HG03432 (cell line): ENCODE results near the gene SHISA4.

Source experiments
- ATAC-seq: cut with Tn5 transposase; IDR thresholded peaks from one replicate; pipeline ENCODE4 v1.9.1; 2021; ENCODE audit warnings: mild to moderate bottlenecking, moderate library complexity; ENCODE audit not compliant: unreplicated experiment

SHISA4 gene

DNA sequence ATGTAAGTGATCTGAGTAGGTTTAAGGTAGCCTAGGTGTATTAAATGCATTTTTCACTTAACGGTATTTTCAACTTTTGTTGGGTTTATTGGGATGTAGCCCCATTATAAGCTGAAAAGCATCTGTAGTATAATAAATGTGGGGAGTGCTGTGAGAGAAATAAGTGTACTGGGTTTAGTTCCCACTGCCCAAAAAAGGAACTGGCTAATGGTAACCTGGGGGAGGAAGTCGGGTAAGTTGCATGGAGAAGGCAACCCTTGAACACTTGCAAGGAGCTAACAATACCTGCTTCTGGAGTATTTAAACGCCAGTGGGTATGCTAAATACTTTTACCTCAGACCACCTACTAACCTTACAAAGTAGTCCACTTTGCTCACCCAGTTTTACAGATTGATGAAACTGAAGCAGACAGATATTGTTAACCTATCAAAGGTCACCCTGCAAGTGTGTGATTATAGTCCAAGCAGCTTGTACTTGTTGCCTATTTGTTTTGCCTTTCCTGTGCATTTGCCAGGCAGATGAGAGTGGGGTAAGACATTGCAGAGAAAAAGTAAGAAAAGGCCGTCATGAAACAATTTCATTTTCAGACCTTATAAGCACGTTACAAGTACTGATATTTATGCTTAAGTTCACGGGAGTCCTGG is 7.6 kb upstream of the SHISA4 start:
- no peak for ATAC-seq

DNA sequence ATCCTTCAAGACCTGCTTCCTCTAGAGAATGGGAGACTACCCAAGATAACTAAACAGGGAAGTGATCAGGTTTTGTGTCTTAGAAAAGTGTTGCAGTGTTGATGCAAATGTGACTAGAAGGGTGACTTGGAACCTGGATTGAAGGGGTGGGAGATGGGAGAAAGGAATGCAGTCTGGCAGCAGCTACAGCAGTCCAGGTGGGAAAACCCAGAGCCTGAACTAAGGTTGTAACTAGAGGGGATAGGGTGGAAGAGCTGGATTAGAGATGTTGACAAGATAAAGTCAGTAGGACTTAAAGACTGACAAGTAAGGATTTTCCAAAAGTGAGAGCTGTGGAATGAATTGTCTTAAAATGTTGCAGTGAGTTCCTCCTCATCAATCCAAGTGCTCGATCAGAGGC is 7.1 kb upstream of the SHISA4 start:
- no peak for ATAC-seq

DNA sequence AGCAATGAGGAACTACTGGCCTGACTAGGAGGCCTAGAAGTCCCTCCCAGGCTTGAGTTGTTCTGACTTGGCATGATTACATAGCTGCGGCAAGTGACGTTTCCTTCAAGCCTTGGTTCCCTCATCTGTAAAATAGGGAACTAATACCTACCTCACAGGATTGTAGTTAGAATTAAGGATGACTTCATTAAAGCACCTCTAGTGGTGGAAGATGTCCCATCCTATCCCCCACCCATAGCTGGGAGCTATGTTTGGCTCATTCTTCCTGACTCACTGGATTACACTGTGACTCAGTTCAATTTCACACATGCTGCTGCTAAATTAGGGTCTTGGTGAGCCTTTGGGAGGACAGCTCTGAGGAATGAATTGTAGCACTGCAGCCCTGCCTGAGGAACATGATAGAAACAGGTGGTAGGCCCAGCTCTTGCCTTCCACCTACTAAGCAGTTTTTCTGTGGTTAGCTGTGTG is 6.0 kb upstream of the SHISA4 start:
- ATAC-seq, result peak; percentile 51

DNA sequence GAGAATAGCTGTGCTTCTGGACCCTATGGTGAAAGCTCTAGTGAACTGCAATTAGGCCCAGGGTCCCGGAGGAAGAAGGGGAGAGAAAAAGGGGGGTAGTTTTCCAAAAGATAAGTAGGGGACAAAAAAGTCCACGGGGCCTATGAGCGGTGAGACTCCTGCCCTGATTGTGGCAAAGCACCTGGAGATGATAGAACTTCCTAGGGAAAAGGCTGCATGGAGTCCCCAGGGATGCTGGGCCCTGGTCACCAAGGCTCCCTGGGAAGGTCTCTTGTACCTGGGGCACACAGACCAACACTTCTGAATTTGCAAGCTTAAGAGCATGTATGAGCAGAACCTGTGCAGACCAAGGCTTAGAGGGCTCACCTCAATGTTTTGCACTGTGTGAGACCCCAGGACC is 5.4 kb upstream of the SHISA4 start:
- ATAC-seq, result no peak

DNA sequence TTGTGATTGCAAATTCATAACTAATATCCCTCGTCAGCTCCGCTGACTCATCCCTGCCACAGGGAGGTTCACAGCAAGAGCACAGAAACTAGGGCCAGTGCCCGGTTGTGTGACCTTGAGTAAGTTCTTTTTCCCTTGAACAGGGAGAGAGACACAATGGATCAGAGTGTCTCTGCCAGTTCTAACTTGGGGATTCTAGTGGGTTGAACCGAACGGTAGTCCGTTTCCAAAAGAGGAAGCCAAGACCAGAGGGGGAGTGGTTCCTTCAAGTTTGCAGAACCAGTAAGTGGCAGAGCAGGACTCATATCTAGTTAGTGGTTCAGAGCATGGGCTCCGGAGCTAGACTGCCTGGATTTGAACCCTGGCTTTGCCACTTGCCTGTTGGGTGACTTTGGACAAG is 4.9 kb upstream of the SHISA4 start:
- ATAC-seq, result no peak

DNA sequence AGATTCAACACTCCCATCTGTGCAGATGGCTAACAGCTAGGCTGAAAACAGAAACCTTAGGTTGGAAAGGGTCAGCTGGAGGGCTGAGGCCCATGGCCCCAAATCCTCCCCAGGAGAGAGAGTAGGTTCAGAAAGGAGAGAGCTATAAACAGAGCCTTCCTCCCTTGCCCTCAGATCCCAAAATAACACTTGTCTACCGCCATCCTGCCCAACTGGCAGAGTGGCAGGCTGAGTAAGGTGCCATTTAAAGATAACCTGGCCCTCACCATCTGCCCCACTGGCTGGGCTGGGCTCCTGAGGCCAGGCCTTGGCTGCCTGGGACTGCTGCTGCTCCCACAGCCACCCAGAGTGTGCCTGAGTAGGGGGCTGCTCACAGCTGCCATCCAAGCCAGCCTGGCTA is 4.3 kb upstream of the SHISA4 start:
- ATAC-seq, result no peak

DNA sequence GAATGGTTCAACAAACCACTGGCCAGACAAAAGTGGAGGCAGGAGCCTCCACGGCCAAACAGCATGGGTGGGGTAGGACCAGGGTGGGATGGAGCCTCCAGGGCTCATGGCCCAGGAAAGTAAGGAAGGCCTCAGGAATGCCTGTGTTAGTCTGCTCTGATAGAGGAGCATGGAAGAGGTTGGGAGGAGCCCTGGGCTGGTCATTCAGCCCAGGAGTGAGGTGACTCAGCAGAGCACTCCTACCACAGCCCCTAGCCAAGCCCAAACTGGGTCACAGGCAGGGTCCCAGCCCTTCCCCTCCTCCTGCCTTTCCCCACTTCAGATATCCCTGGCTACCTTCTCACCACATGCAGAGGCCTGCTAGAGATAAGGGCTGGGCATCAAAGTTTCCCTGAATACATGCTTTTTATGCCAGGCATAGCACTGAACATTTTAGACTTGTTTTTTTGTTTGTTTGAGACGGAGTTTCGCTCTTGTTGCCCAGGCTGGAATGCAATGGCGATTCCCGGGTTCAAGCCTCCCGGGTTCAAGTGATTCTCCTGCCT is 3.1 kb upstream of the SHISA4 start:
- no peak for ATAC-seq

DNA sequence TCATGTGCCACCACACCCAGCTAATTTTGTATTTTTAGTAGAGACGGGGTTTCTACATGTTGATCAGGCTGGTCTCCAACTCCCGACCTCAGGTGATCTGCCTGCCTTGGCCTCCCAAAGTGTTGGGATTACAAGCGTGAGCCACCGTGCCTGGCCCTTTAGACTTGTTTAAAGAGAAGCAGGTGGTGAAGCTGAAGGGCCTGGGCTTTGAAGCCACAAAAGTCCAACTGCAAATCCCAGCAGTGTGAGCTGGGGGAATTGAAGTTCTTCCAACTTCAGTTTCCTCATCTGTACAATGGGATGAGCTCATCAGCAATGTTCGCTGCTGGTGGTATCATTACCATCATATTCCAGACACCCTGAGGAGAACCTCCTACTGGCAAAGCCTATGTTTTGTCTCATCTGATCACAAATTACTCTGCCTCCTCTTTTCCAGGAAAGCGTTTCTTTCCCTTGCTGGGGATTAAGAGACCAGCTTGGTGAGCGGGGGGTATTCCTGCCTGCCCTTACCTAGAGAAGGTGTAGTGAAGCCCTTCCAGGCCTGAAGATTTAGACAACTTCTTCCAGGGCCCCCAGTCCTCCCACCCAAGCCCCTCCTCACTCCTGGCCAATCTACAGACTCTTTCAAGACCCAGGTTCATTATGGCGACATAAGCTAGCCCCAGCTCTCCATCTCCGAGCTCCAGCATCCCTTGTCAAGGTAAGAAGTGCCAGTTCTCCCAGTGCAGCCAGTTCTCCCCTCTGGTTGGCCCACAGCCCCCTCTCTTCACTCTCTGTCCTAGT is 2.4 kb upstream of the SHISA4 start:
- no peak for ATAC-seq

DNA sequence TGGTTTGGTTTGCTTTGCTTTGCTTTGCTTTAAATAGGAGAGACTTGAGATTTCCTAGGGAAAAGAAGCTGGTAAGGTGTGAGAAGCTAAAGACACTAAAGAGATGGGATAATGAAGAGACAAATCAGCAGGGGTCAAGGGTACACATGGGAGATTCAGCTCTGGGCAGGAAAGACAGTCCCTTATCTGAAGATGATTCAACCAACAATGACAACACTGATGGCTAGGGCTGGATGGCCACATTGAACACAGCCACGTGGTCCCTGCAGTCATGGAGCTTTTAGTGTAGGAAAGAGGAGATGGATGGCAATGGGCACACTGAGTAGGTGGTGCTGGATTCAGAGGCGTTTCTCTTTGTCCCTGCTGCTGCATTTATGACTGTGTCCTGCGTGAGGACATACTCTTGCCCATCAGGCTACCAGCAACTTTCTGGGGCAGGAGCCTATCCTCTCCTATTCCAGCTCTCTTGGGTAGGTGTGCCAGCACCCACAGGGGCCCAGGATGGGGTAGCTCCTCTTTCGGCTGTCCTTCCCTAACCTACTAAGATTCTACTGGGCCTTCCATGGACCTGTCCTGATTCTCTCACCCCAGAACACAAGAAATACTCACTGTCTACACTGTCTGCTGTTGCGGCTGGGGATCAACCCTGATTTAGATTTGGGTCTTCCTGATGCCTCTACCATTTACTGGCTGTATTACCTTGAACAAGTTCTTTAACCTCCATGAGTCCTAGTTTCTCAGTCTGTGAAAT is 1.4 kb upstream of the SHISA4 start:
- no peak for ATAC-seq

DNA sequence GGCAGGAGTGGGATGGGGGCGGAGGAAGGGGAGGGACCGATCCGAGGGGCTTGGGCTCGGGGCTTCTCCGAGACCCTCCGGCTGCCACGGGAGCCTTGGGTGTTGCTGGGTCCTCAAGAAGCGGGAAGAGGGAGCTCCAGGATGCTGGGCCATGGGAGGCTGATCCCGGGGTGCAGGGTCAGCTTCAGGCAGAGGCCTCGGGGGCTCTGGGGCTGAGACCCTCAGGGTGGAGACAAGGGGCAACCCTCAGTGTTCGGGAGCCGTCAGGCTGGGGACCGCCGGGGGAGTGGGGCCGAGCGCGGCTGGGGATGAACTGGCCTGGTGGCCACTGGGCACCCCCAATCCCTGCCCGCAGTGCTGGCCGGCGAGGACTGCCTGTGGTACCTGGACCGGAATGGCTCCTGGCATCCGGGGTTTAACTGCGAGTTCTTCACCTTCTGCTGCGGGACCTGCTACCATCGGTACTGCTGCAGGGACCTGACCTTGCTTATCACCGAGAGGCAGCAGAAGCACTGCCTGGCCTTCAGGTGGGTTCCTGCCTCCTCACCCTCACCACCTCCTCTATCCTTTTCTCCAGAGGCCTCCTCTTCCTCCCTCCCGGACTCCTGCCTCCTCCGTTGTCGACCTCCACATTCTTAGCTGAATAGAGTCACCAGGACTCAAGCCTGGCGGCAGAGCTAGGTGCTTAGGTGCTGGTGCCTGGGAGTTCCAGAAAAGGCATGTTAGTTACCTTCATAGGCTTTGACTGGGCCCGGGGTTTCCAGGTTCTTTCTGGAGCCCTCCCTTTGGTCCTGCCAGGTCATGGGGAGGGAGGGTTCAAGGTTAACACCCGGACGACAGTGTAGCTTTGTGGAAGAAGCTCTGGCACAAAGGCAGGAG is 631 bp downstream of the SHISA4 start:
- no peak for ATAC-seq

DNA sequence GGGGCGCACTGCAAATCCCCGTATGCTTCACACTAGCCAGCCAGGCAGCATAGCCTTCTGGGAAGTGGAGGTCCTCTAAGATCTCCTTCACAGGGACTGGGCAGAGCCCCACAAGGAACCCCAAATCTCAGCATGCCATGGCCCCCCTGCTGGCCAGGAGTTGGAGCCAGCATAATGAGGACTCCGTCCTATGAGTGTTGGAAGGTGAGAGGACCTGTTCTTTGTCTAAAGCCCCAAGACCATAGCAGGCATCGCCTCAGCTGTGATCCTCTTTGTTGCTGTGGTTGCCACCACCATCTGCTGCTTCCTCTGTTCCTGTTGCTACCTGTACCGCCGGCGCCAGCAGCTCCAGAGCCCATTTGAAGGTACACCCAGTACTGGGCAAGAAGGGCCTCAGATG is 1.5 kb downstream of the SHISA4 start:
- no peak for ATAC-seq

DNA sequence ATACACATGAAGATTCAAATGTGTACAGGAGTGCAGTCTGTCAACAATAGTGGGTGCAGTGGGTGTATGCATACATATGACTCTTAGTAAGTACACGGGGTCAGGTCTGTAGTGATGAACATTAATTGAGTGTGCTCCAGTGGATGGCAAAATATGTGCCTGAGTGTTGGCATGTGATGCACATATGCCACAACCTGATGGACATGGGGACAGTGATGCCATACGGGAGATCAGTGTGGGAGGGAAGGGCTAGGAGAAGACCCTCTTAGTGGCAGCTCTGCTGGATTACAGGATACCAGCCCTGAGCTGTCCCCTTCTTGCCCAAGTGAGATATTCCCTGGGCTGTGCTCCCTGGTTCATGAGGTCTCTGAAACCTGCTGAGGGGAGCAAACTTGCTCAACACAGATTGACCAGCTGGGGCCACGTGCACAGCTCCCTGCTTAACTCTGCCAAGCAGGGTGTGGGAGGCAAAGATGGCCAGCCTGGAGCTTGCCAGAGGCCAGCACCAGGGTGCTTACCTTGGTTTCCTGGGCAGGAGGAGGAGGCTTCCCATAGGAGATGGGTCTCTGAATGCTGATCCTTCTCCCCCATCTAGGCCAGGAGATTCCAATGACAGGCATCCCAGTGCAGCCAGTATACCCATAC is 2.2 kb downstream of the SHISA4 start:
- ATAC-seq, result no peak

DNA sequence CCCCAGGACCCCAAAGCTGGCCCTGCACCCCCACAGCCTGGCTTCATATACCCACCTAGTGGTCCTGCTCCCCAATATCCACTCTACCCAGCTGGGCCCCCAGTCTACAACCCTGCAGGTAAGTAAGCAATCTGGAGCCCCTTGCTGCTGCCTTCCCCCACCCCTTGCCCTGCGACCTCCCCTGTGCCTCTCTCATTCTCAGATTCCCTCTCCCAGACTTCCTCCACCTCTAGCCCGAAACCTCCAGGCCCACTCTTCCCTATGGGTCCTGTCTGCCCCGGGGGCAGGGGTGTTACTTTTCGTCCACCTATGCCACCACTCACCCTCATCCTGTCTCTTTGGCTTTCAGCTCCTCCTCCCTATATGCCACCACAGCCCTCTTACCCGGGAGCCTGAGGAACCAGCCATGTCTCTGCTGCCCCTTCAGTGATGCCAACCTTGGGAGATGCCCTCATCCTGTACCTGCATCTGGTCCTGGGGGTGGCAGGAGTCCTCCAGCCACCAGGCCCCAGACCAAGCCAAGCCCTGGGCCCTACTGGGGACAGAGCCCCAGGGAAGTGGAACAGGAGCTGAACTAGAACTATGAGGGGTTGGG is 2.9 kb downstream of the SHISA4 start:
- no peak for ATAC-seq

DNA sequence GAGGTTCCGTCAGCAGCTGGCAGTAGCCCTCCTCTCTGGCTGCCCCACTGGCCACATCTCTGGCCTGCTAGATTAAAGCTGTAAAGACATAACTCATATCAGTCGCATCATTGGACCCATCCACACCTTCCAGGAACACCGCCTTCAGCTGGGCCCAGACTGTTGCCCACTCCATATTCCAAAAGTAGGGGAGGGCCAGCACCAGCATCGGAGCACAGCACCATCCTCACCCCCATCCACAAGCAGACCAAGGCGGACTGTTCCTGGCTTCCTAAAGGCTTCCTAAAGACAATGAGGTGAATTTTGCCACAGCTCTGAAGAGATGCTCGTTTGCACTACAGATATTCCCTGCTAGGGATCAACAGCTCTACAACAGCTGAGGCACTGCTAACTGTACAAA is 3.5 kb downstream of the SHISA4 start:
- no peak for ATAC-seq

DNA sequence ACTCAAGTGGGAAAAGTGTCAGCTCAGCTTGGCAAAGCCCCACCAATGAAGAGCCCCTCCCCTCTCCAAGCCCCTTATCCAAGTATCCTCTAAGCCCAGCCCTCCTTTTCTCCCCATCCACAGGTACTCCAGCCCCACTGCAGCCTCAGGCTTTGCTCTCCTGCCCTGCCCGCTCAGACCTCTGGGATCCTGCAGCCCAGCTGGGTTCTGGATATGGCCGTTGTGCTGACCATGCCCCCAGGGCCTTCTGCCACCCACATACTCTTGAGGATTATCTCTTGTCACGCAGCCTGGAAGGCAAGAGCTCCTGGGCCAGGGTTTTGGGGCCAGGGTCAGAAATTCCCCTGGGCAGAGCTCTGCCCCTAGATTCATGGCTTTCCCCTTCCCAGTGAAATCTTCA is 4.7 kb downstream of the SHISA4 start:
- ATAC-seq, result no peak

DNA sequence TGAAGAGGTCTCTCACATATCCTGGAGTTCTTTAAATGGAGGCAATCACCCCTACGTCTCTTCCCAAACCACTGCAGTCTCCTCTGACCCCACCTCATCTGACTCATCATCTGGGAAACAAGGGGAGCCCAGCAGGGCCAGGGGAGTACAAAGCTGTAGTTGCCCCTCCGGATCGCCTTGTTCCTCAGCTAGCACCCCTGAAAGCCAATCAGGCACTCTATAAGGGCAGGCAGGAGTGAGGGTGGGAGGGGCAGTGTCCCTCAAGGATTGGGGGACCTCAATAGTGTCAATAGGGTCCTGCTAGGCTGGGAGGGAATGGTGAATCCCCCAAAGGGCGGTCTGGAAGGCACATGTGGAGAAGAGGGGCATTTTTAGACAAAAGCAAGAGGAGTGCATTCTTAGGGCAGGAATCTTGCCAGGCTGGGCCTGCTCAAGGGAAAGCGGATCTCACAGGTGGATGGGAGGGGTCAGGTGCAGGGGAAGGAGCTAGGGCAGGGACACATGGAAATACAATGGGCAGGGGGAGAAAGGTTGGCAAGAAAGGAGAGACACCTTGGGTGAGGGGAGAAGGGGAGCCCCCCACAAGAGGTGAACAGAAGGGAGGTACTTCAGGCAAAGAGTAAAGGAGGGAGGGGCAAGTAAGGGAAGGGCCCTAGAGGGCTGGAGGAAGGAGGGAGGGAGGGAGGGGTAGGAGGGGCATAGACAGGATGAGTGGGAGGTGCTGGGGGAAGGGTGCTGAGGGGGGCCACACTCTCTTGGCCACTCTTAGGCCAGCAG is 5.8 kb downstream of the SHISA4 start:
- no peak for ATAC-seq

DNA sequence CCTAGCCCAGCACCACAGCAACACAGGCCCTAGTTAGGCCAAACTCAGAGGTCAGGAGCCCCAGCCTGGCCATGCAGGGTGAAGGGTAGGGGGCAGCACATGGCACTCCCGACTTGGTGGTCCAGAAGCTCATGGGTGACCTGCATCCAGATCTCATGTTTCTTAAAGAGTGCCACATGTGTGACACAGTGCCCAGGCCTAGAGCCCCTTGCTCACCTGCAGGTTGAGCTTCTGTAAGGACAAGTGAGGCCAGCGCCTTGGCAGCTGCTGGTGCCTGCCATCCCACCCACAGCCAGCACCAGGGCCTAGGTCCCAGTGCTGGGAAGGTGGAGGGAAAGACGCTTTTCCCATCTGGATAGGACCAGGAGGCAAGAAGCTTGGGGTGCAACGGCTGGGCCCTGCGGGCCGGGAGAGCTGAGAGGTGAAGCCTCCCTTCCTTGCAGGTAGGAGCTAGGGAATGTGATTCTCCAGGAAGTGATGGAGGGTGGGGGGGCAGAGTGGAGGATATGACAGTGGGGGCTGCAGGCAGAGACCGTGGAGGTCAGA is 6.5 kb downstream of the SHISA4 start:
- ATAC-seq, result no peak

DNA sequence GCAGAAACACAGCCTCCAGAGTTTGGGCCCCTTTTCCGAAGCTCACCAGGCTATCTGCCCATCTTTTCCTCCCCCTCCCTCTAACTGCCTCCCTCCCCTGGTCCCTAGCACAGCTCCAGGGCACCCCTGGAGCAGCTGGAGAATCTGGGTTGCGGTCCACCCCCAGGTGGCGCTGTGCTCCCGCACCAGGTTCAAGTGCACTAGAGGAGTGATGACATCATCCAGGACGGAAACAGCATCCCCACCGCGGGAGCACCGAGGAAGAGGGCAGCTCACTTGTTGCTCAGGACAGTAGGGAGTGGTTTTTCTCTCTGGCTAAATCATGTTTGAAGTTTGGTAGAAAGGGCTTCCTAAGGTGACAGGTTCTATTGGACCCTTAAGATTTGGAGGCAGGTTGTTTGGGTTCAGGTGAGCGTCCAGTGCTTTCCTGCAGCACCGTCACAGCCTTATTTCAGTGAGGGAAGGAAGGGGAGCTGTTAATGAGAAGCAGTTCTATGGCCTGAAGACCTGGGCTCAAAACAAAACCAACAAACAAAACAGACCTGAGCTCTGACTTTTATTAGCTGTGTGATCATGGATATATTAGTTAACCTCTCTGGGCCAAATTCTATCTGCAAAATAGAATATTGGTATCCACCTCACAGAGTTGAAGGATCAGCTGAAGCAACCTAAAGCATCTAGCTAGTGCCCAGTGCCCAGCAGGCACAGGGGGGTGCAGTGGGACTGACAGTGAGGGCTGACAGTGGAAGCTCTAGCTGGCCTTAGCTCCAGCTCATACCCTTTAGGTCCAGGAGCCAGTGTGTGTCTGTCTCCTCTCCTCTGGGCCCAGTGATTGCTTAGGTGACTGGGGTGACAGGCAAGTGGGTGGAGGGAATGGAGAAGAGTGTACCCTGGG is 7.5 kb downstream of the SHISA4 start:
- peak; percentile 85 for ATAC-seq
